ENCODE data around the gene CCDC183. TPM values are rescaled to one million over a fixed set of nuclear protein-coding genes. Genes with fewer than 3 reads are reported as not detected.
A peak's percentile ranks its signal among the peaks of the same experiment; 100 is the strongest.

Gene CCDC183
- total RNA-seq, 1 experiment from 2014 or later = 4.2 TPM

- POLR2A ChIA-PET = no interaction called here
- Mint-ChIP-seq H3K27me3 (ENCODE audit: insufficient read depth, unreplicated experiment) (no peaks in the 10 kb centered on the region), H3K36me3 (ENCODE audit: insufficient read depth, unreplicated experiment) (peaks cover 78% of the 10 kb centered on the region), H3K9me3 (ENCODE audit: unreplicated experiment) (no peaks in the 10 kb centered on the region), H3K4me1 (ENCODE audit: low read depth, unreplicated experiment) (no peaks in the 10 kb centered on the region), H3K4me3 (ENCODE audit: unreplicated experiment) (no peak overlapping the region), H3K27ac (ENCODE audit: unreplicated experiment) (no peak overlapping the region)
- no peaks in the 10 kb centered on the region for H3K27me3 ChIP-seq (replicated peaks; ENCODE audit: control insufficient read depth, insufficient read depth, low read length)
- H3K4me3 ChIP-seq (ENCODE audit: low read depth, low read length) = no peak overlapping the region
- intact Hi-C loops (cut with micrococcal nuclease; ENCODE audit: unreplicated experiment) = no loop called here
- no peak for TF ChIP-seq CTCF (IDR thresholded peaks at IDR 0.05; ENCODE audit: insufficient read depth in 1 of 2, low read depth in 1 of 2, low read length in 1 of 2, severe bottlenecking in 1 of 2, unreplicated experiment in 1 of 2)
- peak in 1 of 2 experiments; percentile 36 for DNase-seq
- H3K9me3 ChIP-seq = no peaks in the 10 kb centered on the region
- H3K36me3 ChIP-seq (ENCODE audit: control insufficient read depth, insufficient read depth, low read length) = peaks cover 1% of the 10 kb centered on the region; the same call in 1 of the 2 replicates
- no TSS peak for BruUV-seq (replicated peaks)
- CTCF ChIA-PET = no interaction called here
- H3K4me1 ChIP-seq = peaks cover 13% of the 10 kb centered on the region
Observed at GRCh38 chr9:136854842-136855460, 58.8 kb downstream of the CCDC183 start.

- no peaks in the 10 kb centered on the region for H3K9me3 ChIP-seq
- BruUV-seq (replicated peaks) = no TSS peak
- ChIA-PET CTCF (no interaction called here), POLR2A (no interaction called here)
- no peaks in the 10 kb centered on the region for H3K27me3 Mint-ChIP-seq (ENCODE audit: insufficient read depth, unreplicated experiment)
- H3K36me3 Mint-ChIP-seq (ENCODE audit: insufficient read depth, unreplicated experiment) = peaks cover 78% of the 10 kb centered on the region
- H3K27me3 ChIP-seq (replicated peaks; ENCODE audit: control insufficient read depth, insufficient read depth, low read length) = no peaks in the 10 kb centered on the region
- H3K4me3 ChIP-seq (ENCODE audit: low read depth, low read length) = no peak overlapping the region
- peak in 1 of 2 experiments; percentile 34 for DNase-seq
- peaks cover 10% of the 10 kb centered on the region for H3K4me1 ChIP-seq
- peaks cover 1% of the 10 kb centered on the region; the same call in 1 of the 2 replicates for H3K36me3 ChIP-seq (ENCODE audit: control insufficient read depth, insufficient read depth, low read length)
- no peak overlapping the region for H3K27ac Mint-ChIP-seq (ENCODE audit: unreplicated experiment)
- intact Hi-C loops (cut with micrococcal nuclease; ENCODE audit: unreplicated experiment) = no loop called here
- H3K4me3 Mint-ChIP-seq (ENCODE audit: unreplicated experiment) = no peak overlapping the region
- H3K4me1 Mint-ChIP-seq (ENCODE audit: low read depth, unreplicated experiment) = no peaks in the 10 kb centered on the region
- H3K9me3 Mint-ChIP-seq (ENCODE audit: unreplicated experiment) = no peaks in the 10 kb centered on the region
- no peak for TF ChIP-seq CTCF (IDR thresholded peaks at IDR 0.05; ENCODE audit: insufficient read depth in 1 of 2, low read depth in 1 of 2, low read length in 1 of 2, severe bottlenecking in 1 of 2, unreplicated experiment in 1 of 2)
Observed at GRCh38 chr9:136855461-136856078, 59.4 kb downstream of the CCDC183 start.

GRCh38 chr9:136856079-136856476 lies 59.9 kb downstream of the CCDC183 start:
- H3K27me3 ChIP-seq (replicated peaks; ENCODE audit: control insufficient read depth, insufficient read depth, low read length) = no peaks in the 10 kb centered on the region
- intact Hi-C loops (cut with micrococcal nuclease; ENCODE audit: unreplicated experiment) = no loop called here
- Mint-ChIP-seq H3K4me1 (ENCODE audit: low read depth, unreplicated experiment) (no peaks in the 10 kb centered on the region), H3K27me3 (ENCODE audit: insufficient read depth, unreplicated experiment) (no peaks in the 10 kb centered on the region), H3K27ac (ENCODE audit: unreplicated experiment) (no peak overlapping the region), H3K36me3 (ENCODE audit: insufficient read depth, unreplicated experiment) (peaks cover 80% of the 10 kb centered on the region), H3K9me3 (ENCODE audit: unreplicated experiment) (no peaks in the 10 kb centered on the region), H3K4me3 (ENCODE audit: unreplicated experiment) (no peak overlapping the region)
- POLR2A ChIA-PET = no interaction called here
- peaks cover 10% of the 10 kb centered on the region for H3K4me1 ChIP-seq
- DNase-seq = peak in 1 of 2 experiments; percentile 43
- TF ChIP-seq CTCF (IDR thresholded peaks at IDR 0.05; ENCODE audit: insufficient read depth in 1 of 2, low read depth in 1 of 2, low read length in 1 of 2, severe bottlenecking in 1 of 2, unreplicated experiment in 1 of 2) = no peak
- no peak overlapping the region for H3K4me3 ChIP-seq (ENCODE audit: low read depth, low read length)
- peaks cover 2% of the 10 kb centered on the region; the same call in 1 of the 2 replicates for H3K36me3 ChIP-seq (ENCODE audit: control insufficient read depth, insufficient read depth, low read length)
- no peaks in the 10 kb centered on the region for H3K9me3 ChIP-seq
- no TSS peak for BruUV-seq (replicated peaks)
- CTCF ChIA-PET = no interaction called here

All from Caco-2 (cell line).